A549 (cell line): ENCODE results near the gene ATP8B4. TPM values are rescaled to one million over a fixed set of nuclear protein-coding genes. Genes with fewer than 3 reads are reported as not detected.

ENCODE experiments used
- ATAC-seq, 2 experiments: fragments of 200-7000 bp in 1 of 2; fragments of >200 bp in 1 of 2; cut with Nextera tagmentation in 1 of 2; cut with Tn5 transposase in 1 of 2; 3 replicates each; pipeline versions ENCODE4 v1.8.0 to v1.9.1; 2018 to 2020; ENCODE audit warnings: mild to moderate bottlenecking in 1 of 2, moderate library complexity in 1 of 2
- CTCF ChIA-PET: fragments of 300-600 bp; sonication (Branson Sonifier 250); formaldehyde crosslinking; extraction: SDS; loops from one replicate; lab custom pipeline; 2021; ENCODE audit warnings: antibody characterized with exemption, inconsistent platforms; lab: Yijun Ruan, JAX
- POLR2A ChIA-PET: fragments of 350-600 bp; formaldehyde crosslinking; extraction: SDS; loops from one replicate; lab custom pipeline; 2021; ENCODE audit warnings: antibody characterized with exemption, inconsistent platforms; lab: Yijun Ruan, JAX
- DNase-seq, 2 experiments: peaks; one replicate each; pipeline versions ENCODE4 v3.0.0 to v3.0.0-alpha.2; 2011 to 2016; ENCODE audit warnings: low read depth in 1 of 2, low spot score in 1 of 2
- FAIRE-seq: peaks from 2 replicates; lab custom pipeline; 2011; peaks lifted over from hg19 to GRCh38; lab: Jason Lieb, UNC
- H3K27ac ChIP-seq, 2 experiments: fragments of >200 bp; sonication (Bioruptor Twin); formaldehyde crosslinking; 3 replicates each; pipeline ENCODE4 v1.5.1; 2016 to 2017
- H3K4me1 ChIP-seq: fragments of >200 bp; sonication (Bioruptor Twin); formaldehyde crosslinking; 3 replicates; pipeline ENCODE4 v1.6.1; 2016
- H3K4me2 ChIP-seq: fragments of >200 bp; sonication (Bioruptor Twin); formaldehyde crosslinking; 3 replicates; pipeline ENCODE4 v1.6.1; 2016
- H3K4me3 ChIP-seq: fragments of >200 bp; sonication (Bioruptor Twin); formaldehyde crosslinking; 3 replicates; pipeline ENCODE4 v1.5.1; 2016
- H3K9me3 ChIP-seq: fragments of >200 bp; sonication (Bioruptor Twin); formaldehyde crosslinking; 3 replicates; pipeline ENCODE4 v1.6.1; 2016
- CEBPB ChIP-seq, 2 experiments: fragments of >200 bp in 1 of 2; sonication (Bioruptor Twin) in 1 of 2; formaldehyde crosslinking in 1 of 2; IDR thresholded peaks; 2 replicates each; pipeline ENCODE4 v1.6.1; 2012 to 2016
- CHD4 ChIP-seq: fragments of 200-600 bp; sonication (generic); IDR thresholded peaks from 2 replicates; pipeline ENCODE4 v1.6.1; 2016; ENCODE audit warnings: antibody characterized with exemption, mild to moderate bottlenecking, borderline replicate concordance
- EHF ChIP-seq: fragments of 250-450 bp; sonication (Bioruptor Pico); IDR thresholded peaks from 2 replicates; pipeline ENCODE4 v1.5.0; 2020; ENCODE audit warnings: mild to moderate bottlenecking
- EHMT2 ChIP-seq: fragments of 200-600 bp; sonication (generic); IDR thresholded peaks from 2 replicates; pipeline ENCODE4 v1.6.1; 2016; ENCODE audit warnings: antibody characterized with exemption, low read depth, mild to moderate bottlenecking, moderate library complexity
- EP300 ChIP-seq, 2 experiments: fragments of >200 bp; sonication (Bioruptor Twin); formaldehyde crosslinking; IDR thresholded peaks; 2 replicates in 1 of 2; 3 replicates in 1 of 2; pipeline ENCODE4 v1.6.1; 2016 to 2017
- FOSL2 ChIP-seq, 2 experiments: fragments of 450-650 bp in 1 of 2; fragments of >200 bp in 1 of 2; sonication (Bioruptor Twin) in 1 of 2; formaldehyde crosslinking; IDR thresholded peaks; 2 replicates each; pipeline versions ENCODE4 v1.5.0 to v1.6.1; 2016 to 2020; ENCODE audit warnings: mild to moderate bottlenecking in 1 of 2, moderate library complexity in 1 of 2
- GATA3 ChIP-seq: IDR thresholded peaks from 2 replicates; pipeline ENCODE4 v1.6.1; 2012; ENCODE audit warnings: borderline replicate concordance
- HOXB13 ChIP-seq: fragments of 250-450 bp; sonication (Bioruptor Pico); IDR thresholded peaks from 2 replicates; pipeline ENCODE4 v1.5.0; 2020; ENCODE audit warnings: low read depth, mild to moderate bottlenecking, moderate library complexity
- HOXB5 ChIP-seq: fragments of 250-450 bp; sonication (Bioruptor Pico); IDR thresholded peaks from 2 replicates; pipeline ENCODE4 v1.5.0; 2020; ENCODE audit warnings: mild to moderate bottlenecking, moderate library complexity
- JUN ChIP-seq, 2 experiments: fragments of >200 bp; sonication (Bioruptor Twin); formaldehyde crosslinking; IDR thresholded peaks; 2 replicates in 1 of 2; 3 replicates in 1 of 2; pipeline ENCODE4 v1.6.1; 2016 to 2017
- JUNB ChIP-seq: fragments of >200 bp; sonication (Bioruptor Twin); formaldehyde crosslinking; IDR thresholded peaks from 2 replicates; pipeline ENCODE4 v1.6.1; 2016
- KDM5A ChIP-seq: fragments of 200-600 bp; sonication (generic); IDR thresholded peaks from 2 replicates; pipeline ENCODE4 v1.6.1; 2016; ENCODE audit warnings: antibody characterized with exemption, mild to moderate bottlenecking
- NFE2L2 ChIP-seq: fragments of 150-350 bp; conservative IDR thresholded peaks from 2 replicates; pipeline ENCODE4 v1.6.1; 2014; ENCODE audit warnings: low read length
- NPAS2 ChIP-seq: fragments of 250-450 bp; sonication (Bioruptor Pico); IDR thresholded peaks from 2 replicates; pipeline ENCODE4 v1.8.0; 2022; ENCODE audit warnings: mild to moderate bottlenecking, moderate library complexity, borderline replicate concordance
- NR3C1 ChIP-seq: fragments of >200 bp; sonication (Bioruptor Twin); formaldehyde crosslinking; IDR thresholded peaks from 3 replicates; pipeline ENCODE4 v1.6.1; 2017
- RARB ChIP-seq: fragments of 250-450 bp; sonication (Bioruptor Pico); IDR thresholded peaks from 2 replicates; pipeline ENCODE4 v1.8.0; 2021; ENCODE audit warnings: mild to moderate bottlenecking, moderate library complexity
- RCOR1 ChIP-seq: fragments of 150-350 bp; IDR thresholded peaks from 2 replicates; pipeline ENCODE4 v1.6.1; 2014; ENCODE audit warnings: antibody characterized with exemption, low read length, low read depth
- SMC3 ChIP-seq: fragments of >200 bp; sonication (Bioruptor Twin); formaldehyde crosslinking; IDR thresholded peaks from 3 replicates; pipeline ENCODE4 v1.6.1; 2018; ENCODE audit warnings: inconsistent platforms
- TP53 ChIP-seq: fragments of 250-450 bp; sonication (Bioruptor Pico); IDR thresholded peaks from 2 replicates; pipeline ENCODE4 v1.5.0; 2021; ENCODE audit warnings: mild to moderate bottlenecking, moderate library complexity
- ZC3H11A ChIP-seq: fragments of 450-650 bp; IDR thresholded peaks from 2 replicates; pipeline ENCODE4 v1.6.1; 2014; ENCODE audit warnings: antibody characterized with exemption, mild to moderate bottlenecking
- ZFP36 ChIP-seq: fragments of 450-650 bp; IDR thresholded peaks from 2 replicates; pipeline ENCODE4 v1.6.1; 2014; ENCODE audit warnings: borderline replicate concordance; ENCODE audit not compliant: partially characterized antibody
- WGBS: methylation state at CpG from one replicate; pipeline ENCODE4 v1.1.6; 2017; ENCODE audit errors: missing lambda C conversion rate; 5-methylcytosine and 5-hydroxymethylcytosine counted together
- polyA plus RNA-seq, 4 experiments: library from polyadenylated mRNA; depleted of rRNA in 3 of 4; stranded (reverse); fragments of >200 nt; fragmentation: RNase III in 1 of 4; extraction: RNeasy Plus Mini Kit Qiagen cat#74134 plus additional on column Dnase treatment in 1 of 4; gene quantifications; 2 replicates in 3 of 4; 3 replicates in 1 of 4; pipeline ENCODE4 v1.2.3, GENCODE V29; 2011 to 2017
- TF ChIP-seq, protein P1 (sequence below): fragments of >200 bp; sonication (Bioruptor Twin); formaldehyde crosslinking; IDR thresholded peaks from 2 replicates; pipeline ENCODE4 v1.6.1; 2016
- TF ChIP-seq, protein P2 (sequence below): IDR thresholded peaks from 2 replicates; pipeline ENCODE4 v1.6.1; 2012; ENCODE audit warnings: low read depth, borderline replicate concordance
- TF ChIP-seq, protein P3 (sequence below): IDR thresholded peaks from 2 replicates; pipeline ENCODE4 v1.6.1; 2012
- TF ChIP-seq, protein P4 (sequence below): fragments of 250-450 bp; sonication (Bioruptor Pico); IDR thresholded peaks from 2 replicates; pipeline ENCODE4 v1.5.0; 2020; ENCODE audit warnings: low read depth, mild to moderate bottlenecking, moderate library complexity
- TF ChIP-seq, protein P5 (sequence below): fragments of 200-600 bp; sonication (generic); IDR thresholded peaks from 2 replicates; pipeline ENCODE4 v1.6.1; 2016; ENCODE audit warnings: antibody characterized with exemption, mild to moderate bottlenecking, moderate library complexity
- TF ChIP-seq, protein P6 (sequence below): fragments of 450-650 bp; IDR thresholded peaks from 2 replicates; pipeline ENCODE4 v1.6.1; 2014; ENCODE audit warnings: antibody characterized with exemption

Gene ATP8B4
- polyA plus RNA-seq, 2 of the 4 experiments (the other 2 are of a cell fraction): 0.88 to 1.7 TPM

DNA sequence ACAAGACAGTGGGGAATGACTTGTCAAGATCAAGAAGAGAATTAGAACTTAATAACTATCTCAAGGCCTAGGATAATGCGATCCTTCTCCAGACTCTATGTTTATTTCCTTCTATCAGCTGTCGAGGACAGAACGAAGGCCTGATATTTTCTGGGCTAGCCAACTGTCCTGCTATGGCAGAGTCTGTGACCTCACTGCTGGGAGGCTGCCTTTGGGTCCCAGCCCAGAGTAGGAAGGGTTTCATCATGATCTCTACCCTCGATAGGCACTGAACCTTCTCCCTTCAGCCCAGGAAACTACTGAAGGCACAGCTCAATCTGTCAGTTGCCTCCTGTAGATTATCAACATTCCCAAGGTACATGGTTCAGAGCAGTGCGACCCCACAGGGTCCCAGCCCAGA lies 237.2 kb downstream of the ATP8B4 start:
- ChIA-PET POLR2A (no interaction called here), CTCF (no interaction called here)
- 67% methylated on average over 5 of the region's 5 CpGs for WGBS
- ATAC-seq (no peak), FAIRE-seq (no peak), DNase-seq (no peak)
- no peaks in the 10 kb centered on the region for H3K9me3 ChIP-seq
- no peak overlapping the region for H3K4me3 ChIP-seq
- no peaks in the 10 kb centered on the region for H3K4me1 ChIP-seq
- TF ChIP-seq ZFP36: no peak
- TF ChIP-seq NR3C1: no peak
- no peak for TF ChIP-seq HOXB5
- TF ChIP-seq GATA3: no peak
- no peak for TF ChIP-seq EHF (CRISPR knock-in tag)
- TF ChIP-seq NFE2L2: no peak
- TF ChIP-seq HOXB13 (CRISPR knock-in tag): no peak
- no peak for TF ChIP-seq SMC3
- TF ChIP-seq RCOR1: no peak
- TF ChIP-seq TP53: no peak
- no peak for TF ChIP-seq CHD4
- H3K27ac ChIP-seq: peak overlapping the region in 1 of 2 experiments; percentile 26; a peak in 1 of 6 replicates
- H3K4me2 ChIP-seq: no peak overlapping the region

DNA sequence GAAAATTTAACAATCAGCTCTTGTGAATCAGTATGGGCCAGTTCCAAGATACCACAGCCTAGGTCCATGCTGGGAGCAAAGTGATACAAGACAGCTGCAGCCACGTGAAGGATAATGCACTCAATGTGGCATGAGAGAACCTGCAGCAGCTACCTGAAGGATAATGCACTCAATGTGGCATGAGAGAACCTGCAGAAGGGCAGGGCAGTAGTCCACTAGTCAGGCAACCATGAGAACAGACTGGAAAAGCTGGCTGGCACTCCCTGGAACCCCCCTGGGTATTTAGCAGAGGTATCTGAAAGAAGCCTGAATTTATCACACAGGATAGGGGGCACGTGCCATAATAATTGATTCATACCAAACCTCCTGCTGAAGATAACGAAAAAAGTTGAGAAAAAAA lies 237.6 kb downstream of the ATP8B4 start:
- no peak overlapping the region for H3K4me2 ChIP-seq
- TF ChIP-seq JUN (IDR thresholded peaks at IDR 0.05) (no peak), SMC3 (no peak), JUNB (no peak), EP300 (IDR thresholded peaks at IDR 0.05) (no peak), RARB (CRISPR knock-in tag) (no peak), EHMT2 (no peak), KDM5A (no peak), ZFP36 (no peak), CHD4 (no peak), FOSL2 (IDR thresholded peaks at IDR 0.05) (no peak), FOSL2 (CRISPR knock-in tag; IDR thresholded peaks at IDR 0.05) (no peak), CEBPB (IDR thresholded peaks at IDR 0.05) (no peak), NPAS2 (CRISPR knock-in tag) (no peak)
- TF ChIP-seq, protein P1, sequence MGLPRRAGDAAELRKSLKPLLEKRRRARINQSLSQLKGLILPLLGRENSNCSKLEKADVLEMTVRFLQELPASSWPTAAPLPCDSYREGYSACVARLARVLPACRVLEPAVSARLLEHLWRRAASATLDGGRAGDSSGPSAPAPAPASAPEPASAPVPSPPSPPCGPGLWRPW: no peak
- TF ChIP-seq, protein P2, sequence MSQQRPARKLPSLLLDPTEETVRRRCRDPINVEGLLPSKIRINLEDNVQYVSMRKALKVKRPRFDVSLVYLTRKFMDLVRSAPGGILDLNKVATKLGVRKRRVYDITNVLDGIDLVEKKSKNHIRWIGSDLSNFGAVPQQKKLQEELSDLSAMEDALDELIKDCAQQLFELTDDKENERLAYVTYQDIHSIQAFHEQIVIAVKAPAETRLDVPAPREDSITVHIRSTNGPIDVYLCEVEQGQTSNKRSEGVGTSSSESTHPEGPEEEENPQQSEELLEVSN: no peak
- TF ChIP-seq, protein P3, sequence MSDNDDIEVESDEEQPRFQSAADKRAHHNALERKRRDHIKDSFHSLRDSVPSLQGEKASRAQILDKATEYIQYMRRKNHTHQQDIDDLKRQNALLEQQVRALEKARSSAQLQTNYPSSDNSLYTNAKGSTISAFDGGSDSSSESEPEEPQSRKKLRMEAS: no peak
- TF ChIP-seq, protein P4, sequence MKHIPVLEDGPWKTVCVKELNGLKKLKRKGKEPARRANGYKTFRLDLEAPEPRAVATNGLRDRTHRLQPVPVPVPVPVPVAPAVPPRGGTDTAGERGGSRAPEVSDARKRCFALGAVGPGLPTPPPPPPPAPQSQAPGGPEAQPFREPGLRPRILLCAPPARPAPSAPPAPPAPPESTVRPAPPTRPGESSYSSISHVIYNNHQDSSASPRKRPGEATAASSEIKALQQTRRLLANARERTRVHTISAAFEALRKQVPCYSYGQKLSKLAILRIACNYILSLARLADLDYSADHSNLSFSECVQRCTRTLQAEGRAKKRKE (CRISPR knock-in tag): no peak
- H3K9me3 ChIP-seq: no peaks in the 10 kb centered on the region
- WGBS: 54% methylated on average over 3 of the region's 3 CpGs
- FAIRE-seq (peak; percentile 23), DNase-seq (no peak), ATAC-seq (no peak)
- H3K27ac ChIP-seq: no peak overlapping the region
- ChIA-PET CTCF (interaction anchor here (0.8 kb wide), 1 partner anchor 21 kb away, joined by 3 read pairs; no protein-coding TSS in a partner anchor), POLR2A (no interaction called here)
- H3K4me3 ChIP-seq: no peak overlapping the region
- H3K4me1 ChIP-seq: no peaks in the 10 kb centered on the region

DNA sequence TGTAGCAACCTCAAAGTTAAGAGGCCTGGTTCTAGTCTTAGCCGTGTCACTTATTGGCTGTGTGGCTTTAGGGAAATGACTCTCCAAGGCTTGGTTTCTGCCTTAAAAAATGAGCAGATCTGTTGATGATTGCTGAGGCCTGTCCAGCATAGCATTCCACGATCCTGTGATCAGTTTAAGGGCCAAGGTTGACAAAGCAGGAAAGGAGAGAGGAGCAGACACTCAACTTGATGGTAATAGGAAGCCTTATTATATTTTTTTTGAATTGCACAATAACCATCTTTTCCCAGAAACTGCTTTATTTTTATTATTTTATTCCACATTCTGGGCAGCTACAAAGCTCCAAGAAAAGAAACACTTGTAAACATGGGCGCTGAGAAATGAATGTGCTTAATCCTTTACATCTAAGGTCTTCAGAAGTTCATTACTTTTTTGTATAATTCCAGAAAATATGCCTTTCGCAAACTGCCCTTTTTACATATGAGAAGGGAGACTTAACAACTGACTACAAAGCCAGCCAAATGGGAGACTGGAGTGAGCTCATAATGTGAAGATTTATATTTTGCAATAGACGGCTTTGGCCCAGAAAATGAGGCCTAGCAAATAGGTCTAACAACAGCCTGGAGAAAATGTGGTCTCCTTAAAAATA lies 241.0 kb downstream of the ATP8B4 start:
- WGBS: 83% methylated on average over 5 of the region's 5 CpGs
- H3K4me1 ChIP-seq: no peaks in the 10 kb centered on the region
- DNase-seq (no peak), FAIRE-seq (no peak), ATAC-seq (no peak)
- H3K27ac ChIP-seq: peak overlapping the region in 1 of 2 experiments; percentile 6; a peak in 1 of 6 replicates
- CTCF ChIA-PET: interaction anchor here (1.0 to 1.6 kb wide), 3 partner anchors 11 to 24 kb away, joined by 3 to 6 read pairs (median 4); no protein-coding TSS in a partner anchor
- TF ChIP-seq, protein P5, sequence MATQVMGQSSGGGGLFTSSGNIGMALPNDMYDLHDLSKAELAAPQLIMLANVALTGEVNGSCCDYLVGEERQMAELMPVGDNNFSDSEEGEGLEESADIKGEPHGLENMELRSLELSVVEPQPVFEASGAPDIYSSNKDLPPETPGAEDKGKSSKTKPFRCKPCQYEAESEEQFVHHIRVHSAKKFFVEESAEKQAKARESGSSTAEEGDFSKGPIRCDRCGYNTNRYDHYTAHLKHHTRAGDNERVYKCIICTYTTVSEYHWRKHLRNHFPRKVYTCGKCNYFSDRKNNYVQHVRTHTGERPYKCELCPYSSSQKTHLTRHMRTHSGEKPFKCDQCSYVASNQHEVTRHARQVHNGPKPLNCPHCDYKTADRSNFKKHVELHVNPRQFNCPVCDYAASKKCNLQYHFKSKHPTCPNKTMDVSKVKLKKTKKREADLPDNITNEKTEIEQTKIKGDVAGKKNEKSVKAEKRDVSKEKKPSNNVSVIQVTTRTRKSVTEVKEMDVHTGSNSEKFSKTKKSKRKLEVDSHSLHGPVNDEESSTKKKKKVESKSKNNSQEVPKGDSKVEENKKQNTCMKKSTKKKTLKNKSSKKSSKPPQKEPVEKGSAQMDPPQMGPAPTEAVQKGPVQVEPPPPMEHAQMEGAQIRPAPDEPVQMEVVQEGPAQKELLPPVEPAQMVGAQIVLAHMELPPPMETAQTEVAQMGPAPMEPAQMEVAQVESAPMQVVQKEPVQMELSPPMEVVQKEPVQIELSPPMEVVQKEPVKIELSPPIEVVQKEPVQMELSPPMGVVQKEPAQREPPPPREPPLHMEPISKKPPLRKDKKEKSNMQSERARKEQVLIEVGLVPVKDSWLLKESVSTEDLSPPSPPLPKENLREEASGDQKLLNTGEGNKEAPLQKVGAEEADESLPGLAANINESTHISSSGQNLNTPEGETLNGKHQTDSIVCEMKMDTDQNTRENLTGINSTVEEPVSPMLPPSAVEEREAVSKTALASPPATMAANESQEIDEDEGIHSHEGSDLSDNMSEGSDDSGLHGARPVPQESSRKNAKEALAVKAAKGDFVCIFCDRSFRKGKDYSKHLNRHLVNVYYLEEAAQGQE: no peak
- TF ChIP-seq ZC3H11A: no peak
- TF ChIP-seq, protein P6, sequence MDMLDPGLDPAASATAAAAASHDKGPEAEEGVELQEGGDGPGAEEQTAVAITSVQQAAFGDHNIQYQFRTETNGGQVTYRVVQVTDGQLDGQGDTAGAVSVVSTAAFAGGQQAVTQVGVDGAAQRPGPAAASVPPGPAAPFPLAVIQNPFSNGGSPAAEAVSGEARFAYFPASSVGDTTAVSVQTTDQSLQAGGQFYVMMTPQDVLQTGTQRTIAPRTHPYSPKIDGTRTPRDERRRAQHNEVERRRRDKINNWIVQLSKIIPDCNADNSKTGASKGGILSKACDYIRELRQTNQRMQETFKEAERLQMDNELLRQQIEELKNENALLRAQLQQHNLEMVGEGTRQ: no peak
- 0 out of 4 replicates have a peak, but pooled peaks of 1 of the 2 experiments have one; percentile 20 for TF ChIP-seq CEBPB (IDR thresholded peaks at IDR 0.05)
- H3K4me2 ChIP-seq: no peak overlapping the region
- no peaks in the 10 kb centered on the region for H3K9me3 ChIP-seq
- H3K4me3 ChIP-seq: no peak overlapping the region
- POLR2A ChIA-PET: no interaction called here
